HG02973 (cell line): ENCODE data around the gene RBCK1.
"Not testable (repeated sequence)": the region's sequence is repeated elsewhere in the genome, so short reads cannot be mapped to it uniquely, and the experiment has no call there.

Source experiments
- ATAC-seq: cut with Tn5 transposase; IDR thresholded peaks from one replicate; pipeline ENCODE4 v1.9.1; 2021; ENCODE audit warnings: moderate library complexity; ENCODE audit not compliant: unreplicated experiment

Gene RBCK1

DNA sequence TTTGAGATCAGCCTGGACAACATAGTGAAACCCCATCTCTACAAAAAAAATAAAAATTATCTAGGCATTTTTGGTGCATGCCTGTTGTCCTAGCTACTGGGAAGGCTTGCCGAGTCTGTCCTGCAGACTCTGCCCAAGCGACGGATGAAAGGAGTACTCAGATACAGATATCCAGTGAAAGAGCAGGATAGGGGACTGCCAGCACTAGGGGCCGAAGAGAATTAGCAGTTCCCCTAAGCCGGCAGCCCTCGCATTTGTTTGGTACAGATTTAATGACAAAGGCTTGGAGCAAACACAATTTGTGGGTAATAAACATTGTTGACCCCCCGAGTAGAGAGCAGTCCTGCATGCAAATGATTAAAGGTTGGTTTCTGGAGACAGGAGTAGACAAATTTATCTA, 59.7 kb downstream of the RBCK1 start:
- no peak for ATAC-seq

DNA sequence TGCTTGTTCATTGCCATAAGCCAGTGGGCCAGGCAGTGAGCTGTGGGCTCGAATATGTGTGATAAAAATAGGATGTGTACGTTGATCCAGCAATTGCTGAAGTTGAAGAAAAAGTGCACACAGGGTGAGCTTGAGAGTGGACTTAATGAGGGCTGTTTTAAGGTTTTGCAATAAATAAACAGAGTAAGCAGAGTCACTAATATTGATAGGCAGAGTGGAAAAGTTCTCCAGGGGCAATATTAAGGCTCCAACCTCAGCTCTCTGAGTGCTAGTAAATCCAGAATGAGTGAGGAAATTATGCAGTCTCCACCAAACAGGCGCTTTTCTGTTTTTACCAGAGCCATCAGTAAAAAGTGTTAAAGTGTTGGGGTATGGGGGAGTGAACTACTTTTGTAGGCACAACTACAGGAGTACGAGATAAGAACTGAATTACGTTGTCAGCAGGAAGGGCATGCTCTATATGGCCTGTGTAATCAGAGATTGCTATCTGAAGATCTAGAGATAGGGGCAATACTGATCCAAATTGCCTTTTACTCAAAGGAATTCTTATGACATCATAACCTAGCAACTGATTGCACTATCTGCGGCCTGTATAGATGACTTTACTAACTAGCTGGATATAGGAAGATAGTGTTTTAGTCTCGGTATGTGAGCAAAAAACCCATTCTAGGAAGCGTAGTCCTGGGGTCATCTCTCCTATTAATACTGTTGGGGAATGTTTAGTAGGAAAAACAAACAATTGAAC, 61.8 kb downstream of the RBCK1 start:
- no peak for ATAC-seq

- ATAC-seq, result no peak
These were observed 64.2 kb downstream of the RBCK1 start for GRCh38 chr20:472137-472846.

DNA sequence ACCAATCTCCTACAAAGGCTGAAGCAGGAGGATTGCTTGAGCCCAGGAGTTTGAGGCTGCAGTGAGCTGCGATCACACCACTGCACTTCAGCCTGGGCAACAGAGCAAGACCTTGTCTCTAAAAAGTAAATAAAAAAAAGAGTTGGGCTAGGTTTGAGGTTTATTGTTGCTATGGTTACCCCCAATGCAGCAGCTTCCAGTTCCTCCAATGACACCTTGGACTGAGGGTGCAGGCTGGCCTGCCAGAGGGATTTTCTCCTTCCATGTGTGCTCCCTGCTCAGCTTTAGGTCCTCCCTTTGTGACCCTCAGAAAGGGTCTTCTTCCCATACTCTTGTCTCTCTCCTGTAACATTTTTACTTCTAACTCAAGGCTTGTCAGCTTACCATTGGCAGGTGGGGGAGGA, 64.8 kb downstream of the RBCK1 start:
- ATAC-seq, result no peak

- ATAC-seq, result no peak
These were observed 66.5 kb downstream of the RBCK1 start for GRCh38 chr20:474581-474980.

DNA sequence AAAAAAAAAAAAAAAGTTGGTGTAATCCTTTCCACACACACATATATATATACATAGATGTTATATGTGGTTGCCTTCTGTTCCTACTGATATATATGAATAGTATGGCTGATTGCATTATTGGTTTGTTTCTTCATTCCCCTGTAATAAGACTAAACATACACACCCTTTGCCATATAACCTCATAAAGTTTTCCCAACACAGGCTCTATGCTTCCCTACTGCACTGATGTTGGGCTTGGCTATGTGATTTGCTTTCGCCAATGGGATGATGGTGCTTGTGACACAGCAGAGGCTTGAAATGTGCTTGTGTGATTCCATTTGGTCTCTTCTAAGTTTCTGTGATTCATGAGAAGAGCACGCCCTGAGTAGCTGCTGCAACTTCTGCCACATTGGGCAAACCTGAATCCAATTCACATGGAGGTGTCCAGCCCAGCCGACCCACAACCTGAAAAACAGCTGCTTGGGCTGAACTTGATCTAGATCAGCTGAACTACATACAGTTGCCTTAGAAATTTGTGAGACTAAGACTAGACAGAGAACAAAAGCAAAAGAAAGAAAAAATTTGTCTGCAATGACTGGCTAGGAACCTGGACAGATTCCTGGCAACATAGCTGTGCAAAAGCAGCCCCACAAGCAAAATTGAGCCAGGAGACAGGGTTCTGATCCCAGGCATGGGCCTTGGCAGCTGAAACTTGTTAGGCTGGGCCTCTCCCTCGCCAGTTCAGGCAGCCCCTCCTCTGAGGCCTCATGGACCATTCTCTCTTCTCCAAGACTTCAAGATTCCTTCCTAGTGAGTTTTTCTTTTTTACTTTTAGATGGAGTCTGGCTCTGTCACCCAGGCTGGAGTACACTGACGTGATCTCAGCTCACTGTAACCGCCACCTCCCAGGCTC, 67.6 kb downstream of the RBCK1 start:
- ATAC-seq, result no peak

DNA sequence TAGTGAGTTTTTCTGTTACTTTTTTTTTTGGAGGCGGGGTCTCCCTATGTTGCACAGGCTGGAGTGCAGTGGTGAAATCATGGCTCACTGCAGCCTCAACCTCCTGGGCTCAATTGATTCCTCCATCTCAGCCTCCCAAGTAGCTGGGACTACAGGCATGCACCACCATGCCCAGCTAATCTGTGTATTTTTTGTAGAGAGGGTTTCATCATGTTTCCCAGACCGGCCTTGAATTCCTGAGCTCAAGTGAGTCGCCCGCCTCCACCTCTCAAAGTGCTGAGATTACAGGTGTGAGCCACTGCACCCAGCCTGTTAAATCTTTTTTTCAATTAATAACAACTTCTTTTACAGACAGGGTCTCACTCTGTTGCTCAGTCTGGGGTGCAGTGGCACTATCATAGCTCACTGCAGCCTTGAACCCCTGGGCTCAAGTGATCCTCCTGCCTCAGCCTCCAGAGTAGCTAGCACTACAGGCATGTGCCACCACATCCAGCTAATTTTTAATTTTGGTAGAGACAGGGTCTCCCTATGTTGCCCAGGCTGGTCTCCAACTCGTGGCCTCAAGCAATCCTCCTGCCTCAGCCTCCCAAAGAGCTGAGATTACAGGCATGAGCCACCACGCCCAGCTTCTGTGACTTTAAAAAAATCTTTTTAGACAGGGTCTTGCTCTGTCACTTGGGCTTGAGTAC, 68.6 kb downstream of the RBCK1 start:
- ATAC-seq, result not testable (repeated sequence)

DNA sequence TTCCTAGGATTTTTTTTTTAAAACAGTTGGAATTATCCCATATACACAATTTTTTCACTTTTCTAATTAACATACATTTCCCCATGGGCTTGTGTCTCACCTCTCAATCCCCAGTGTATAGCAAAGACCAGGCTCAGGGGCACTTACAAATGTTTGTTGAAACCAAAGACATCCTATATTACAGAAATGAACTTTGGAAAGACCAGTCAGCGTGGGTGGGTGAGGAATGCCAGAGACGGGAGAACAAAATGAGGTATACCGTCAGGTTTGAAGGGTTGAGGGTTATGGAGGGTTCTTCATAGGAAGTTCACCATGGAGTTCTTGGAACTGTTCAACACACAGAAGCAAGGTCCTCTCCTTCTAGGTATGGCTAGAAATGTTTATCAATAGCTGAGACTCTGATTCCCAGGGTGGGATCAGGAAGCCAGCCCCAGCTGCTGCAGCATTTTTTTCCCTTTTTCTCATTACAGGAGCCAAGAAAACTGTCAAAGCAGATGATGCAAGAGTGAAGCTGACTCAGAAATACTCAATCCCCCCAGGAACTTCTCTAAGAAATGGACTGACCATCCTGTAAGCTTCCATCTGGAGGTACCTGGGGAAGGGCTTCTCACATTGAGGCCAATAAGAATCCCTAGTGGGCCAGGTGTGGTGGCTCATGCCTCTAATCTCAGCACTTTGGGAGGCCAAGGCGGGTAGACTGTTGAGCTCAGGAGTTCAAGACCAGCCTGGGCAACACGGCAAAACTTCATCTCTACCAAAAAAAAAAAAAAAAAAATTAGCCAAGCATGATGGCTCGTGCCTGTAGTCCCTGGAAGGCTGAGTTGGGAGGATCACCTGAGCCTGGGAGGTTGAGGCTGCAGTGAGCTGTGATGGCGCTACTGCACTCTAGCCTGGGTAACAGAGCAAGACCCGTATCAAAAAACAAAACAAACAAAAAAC, 70.2 kb downstream of the RBCK1 start:
- no peak for ATAC-seq

DNA sequence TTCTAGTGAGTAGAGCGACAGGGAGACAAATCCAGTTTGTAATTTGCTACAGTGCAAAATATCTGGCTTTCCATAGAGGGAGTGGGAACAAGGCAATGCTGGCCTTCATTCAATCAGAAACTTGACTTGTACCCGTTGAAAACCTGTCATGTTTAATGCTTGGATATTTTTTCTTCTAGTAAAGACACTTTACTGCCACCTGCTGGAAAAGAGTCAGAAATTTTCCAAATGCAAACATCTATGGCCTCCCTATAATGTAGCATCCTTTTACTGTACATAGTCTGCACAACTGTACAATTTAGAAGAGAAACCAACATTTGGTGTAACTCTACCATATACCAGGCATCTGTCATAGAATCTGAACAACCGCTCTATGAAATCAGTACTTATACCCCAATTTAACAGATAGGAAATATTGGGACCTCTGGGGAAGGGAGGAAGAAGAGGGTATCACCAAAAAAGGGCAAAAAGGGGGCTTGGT, 70.9 kb downstream of the RBCK1 start:
- no peak for ATAC-seq

- no peak for ATAC-seq
These were observed 71.4 kb downstream of the RBCK1 start for GRCh38 chr20:479487-479886.

DNA sequence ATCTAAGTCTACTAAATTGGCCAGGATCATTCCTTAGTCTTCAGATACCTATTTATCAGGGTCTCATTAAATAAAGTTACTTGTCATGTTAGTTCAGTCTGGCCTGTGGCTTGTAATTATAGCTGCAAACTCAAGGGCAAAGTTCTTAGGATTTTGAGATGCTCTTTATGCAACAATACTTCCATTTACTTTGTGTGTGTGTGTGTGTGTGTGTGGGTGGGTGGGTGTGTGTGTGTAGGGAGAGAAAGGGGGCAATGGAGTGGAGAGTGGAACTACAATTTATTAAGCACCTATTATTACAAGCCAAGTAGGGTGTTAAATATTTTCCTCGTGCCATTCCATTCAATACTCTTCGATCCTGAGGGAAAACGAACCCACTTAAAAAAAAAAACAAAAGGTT, 71.9 kb downstream of the RBCK1 start:
- no peak for ATAC-seq

GRCh38 chr20:481167-481566, 73.1 kb downstream of the RBCK1 start:
- ATAC-seq, result no peak
